Naive B cell (primary cell): ENCODE data around the gene RABGGTA. TPM values are rescaled to one million over a fixed set of nuclear protein-coding genes. Genes with fewer than 3 reads are reported as not detected.
A peak's percentile ranks its signal among the peaks of the same experiment; 100 is the strongest.

Experiments
- ATAC-seq, 2 donors: fragments of 150-1000 bp; cut with Tn5 transposase; 2 replicates each; pipeline ENCODE4 v1.10.0; 2021; ENCODE audit warnings: low read depth in 2 of 2, mild to moderate bottlenecking in 2 of 2, moderate library complexity in 2 of 2
- DNase-seq: peaks from one replicate; pipeline ENCODE4 v3.0.0; 2022
- H3K27ac Mint-ChIP-seq, 6 donors: one replicate each; pipeline ENCODE4 v1.8.0; 2020 to 2022; ENCODE audit warnings: mild to moderate bottlenecking in 6 of 6, mixed read lengths in 6 of 6, moderate library complexity in 5 of 6, inconsistent platforms in 2 of 6
- H3K27me3 Mint-ChIP-seq, 3 donors: one replicate each; pipeline ENCODE4 v1.8.0; 2021 to 2022; ENCODE audit warnings: mixed read lengths in 3 of 3, mild to moderate bottlenecking in 1 of 3
- H3K36me3 Mint-ChIP-seq, 2 donors: one replicate each; pipeline ENCODE4 v1.8.0; 2020 to 2022; ENCODE audit warnings: mixed read lengths in 2 of 2, inconsistent platforms in 1 of 2, mild to moderate bottlenecking in 1 of 2
- H3K4me1 Mint-ChIP-seq, 3 donors: one replicate each; pipeline ENCODE4 v1.8.0; 2020 to 2022; ENCODE audit warnings: mixed read lengths in 3 of 3, inconsistent platforms in 1 of 3, mild to moderate bottlenecking in 1 of 3, moderate library complexity in 1 of 3
- H3K4me3 Mint-ChIP-seq, 8 donors: one replicate each; pipeline ENCODE4 v1.8.0; 2020 to 2022; ENCODE audit warnings: mild to moderate bottlenecking in 8 of 8, mixed read lengths in 8 of 8, moderate library complexity in 8 of 8, inconsistent platforms in 2 of 8
- H3K9me3 Mint-ChIP-seq, 7 donors: one replicate each; pipeline ENCODE4 v1.8.0; 2020 to 2022; ENCODE audit warnings: mixed read lengths in 7 of 7, mild to moderate bottlenecking in 5 of 7, inconsistent platforms in 2 of 7, moderate library complexity in 1 of 7
- polyA plus RNA-seq, 6 donors: library from polyadenylated mRNA; unstranded; fragments of 300-500 nt; fragmentation: Illumina TruSeq; gene quantifications; one replicate each; pipeline ENCODE4 v1.2.3, GENCODE V29; 2021; ENCODE audit warnings: low read depth in 6 of 6

The RABGGTA gene
- polyA plus RNA-seq, 6 donors from 2014 or later: 22.2 to 36.2 (median 22.8) TPM

DNA sequence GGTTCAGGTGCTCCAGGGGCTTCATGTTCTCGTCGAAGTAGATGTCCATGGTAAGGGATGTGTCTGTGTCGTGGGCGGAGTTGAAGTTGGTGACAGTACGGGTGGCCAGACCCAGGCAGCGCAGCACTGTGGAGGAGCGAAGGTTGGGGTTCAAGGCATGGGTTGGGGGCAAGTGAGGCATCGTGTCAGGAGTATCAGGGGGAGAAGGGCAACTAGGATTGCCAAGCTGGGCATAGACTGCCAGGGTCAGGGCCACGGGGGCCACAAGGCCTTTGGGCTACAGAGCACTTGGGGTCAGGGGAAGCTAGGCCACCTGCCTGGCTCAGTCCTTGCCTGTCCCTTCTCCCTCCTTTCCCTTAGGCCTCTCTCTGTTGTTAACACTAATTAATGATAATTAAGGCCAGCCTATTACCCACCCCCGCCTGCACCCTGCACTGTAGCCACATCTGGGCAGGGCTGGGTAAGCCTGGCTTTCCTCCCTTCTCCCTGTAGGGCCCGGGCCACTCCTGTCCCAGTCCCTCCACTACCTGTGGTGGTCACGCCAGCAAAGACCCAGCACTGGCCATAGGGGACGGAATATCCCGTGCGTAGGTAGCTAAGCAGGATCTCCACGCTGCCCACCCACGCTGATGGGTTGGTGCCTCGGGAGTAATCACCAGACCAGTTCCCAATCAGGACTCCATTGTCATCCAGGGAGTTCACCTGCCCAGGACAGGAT lies 12.7 kb downstream of the RABGGTA start:
- H3K27me3 Mint-ChIP-seq: no peaks in the 10 kb centered on the region
- no peak overlapping the region for H3K4me3 Mint-ChIP-seq
- no peak for DNase-seq
- no peak for ATAC-seq
- peaks cover 0 to 7% of the 10 kb centered on the region in 2 donors for H3K36me3 Mint-ChIP-seq
- no peaks in the 10 kb centered on the region for H3K9me3 Mint-ChIP-seq
- peak overlapping the region in 1 of 6 donors; percentile 39 for H3K27ac Mint-ChIP-seq
- no peaks in the 10 kb centered on the region for H3K4me1 Mint-ChIP-seq

GRCh38 chr14:24258119-24258518 lies 13.3 kb downstream of the RABGGTA start:
- H3K27ac Mint-ChIP-seq: peak overlapping the region in 1 of 6 donors; percentile 39
- no peak overlapping the region for H3K4me3 Mint-ChIP-seq
- no peaks in the 10 kb centered on the region for H3K27me3 Mint-ChIP-seq
- DNase-seq (no peak), ATAC-seq (no peak)
- no peaks in the 10 kb centered on the region for H3K4me1 Mint-ChIP-seq
- H3K9me3 Mint-ChIP-seq: no peaks in the 10 kb centered on the region
- H3K36me3 Mint-ChIP-seq: peaks cover 0 to 7% of the 10 kb centered on the region in 2 donors

GRCh38 chr14:24256960-24257359 lies 14.4 kb downstream of the RABGGTA start:
- no peak for DNase-seq
- H3K27ac Mint-ChIP-seq: no peak overlapping the region
- no peak for ATAC-seq
- no peaks in the 10 kb centered on the region for H3K4me1 Mint-ChIP-seq
- H3K27me3 Mint-ChIP-seq: no peaks in the 10 kb centered on the region
- peaks cover 0 to 7% of the 10 kb centered on the region in 2 donors for H3K36me3 Mint-ChIP-seq
- H3K4me3 Mint-ChIP-seq: peak overlapping the region in 1 of 8 donors; percentile 80
- no peaks in the 10 kb centered on the region for H3K9me3 Mint-ChIP-seq

DNA sequence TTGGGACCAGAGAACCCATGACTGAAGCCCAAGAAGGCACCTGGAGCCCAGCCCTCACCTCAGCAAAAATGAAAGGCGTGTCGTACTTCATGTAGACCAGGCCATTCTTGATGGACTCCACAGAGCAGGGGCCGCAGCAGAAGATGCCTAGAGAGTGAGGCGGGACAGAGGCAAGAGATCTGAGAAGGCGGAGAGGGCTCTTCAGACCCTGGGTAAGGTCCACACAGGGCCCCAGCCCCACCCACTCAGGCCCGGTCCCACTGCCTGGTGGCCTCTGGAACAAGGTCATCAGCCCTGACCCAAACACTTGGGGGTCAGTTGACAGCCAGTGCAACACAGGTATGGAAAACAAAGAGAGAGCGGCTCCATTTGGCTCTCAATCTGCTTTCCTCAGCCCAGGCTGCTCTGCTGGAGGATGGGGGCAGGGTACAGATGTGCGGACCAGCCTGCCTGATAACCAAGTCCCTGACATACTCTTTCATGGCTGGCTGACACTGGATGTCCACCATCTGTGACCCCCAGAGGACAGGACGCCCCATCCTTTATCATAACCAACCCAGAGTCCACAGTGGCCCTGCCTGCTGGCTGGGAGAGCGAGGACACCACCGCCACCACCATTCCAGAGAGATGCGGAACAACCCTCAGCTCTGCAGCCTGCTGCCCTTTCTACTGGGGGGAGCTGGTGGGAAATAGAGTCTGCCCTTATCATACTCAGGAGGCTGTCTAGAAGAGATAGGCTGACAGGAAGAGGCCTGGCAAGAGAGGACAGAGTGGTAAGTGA lies 15.3 kb downstream of the RABGGTA start:
- ATAC-seq (no peak), DNase-seq (no peak)
- Mint-ChIP-seq H3K9me3 (no peaks in the 10 kb centered on the region), H3K36me3 (peaks cover 0 to 4% of the 10 kb centered on the region in 2 donors), H3K27me3 (no peaks in the 10 kb centered on the region), H3K4me3 (no peak overlapping the region), H3K4me1 (no peaks in the 10 kb centered on the region), H3K27ac (no peak overlapping the region)

DNA sequence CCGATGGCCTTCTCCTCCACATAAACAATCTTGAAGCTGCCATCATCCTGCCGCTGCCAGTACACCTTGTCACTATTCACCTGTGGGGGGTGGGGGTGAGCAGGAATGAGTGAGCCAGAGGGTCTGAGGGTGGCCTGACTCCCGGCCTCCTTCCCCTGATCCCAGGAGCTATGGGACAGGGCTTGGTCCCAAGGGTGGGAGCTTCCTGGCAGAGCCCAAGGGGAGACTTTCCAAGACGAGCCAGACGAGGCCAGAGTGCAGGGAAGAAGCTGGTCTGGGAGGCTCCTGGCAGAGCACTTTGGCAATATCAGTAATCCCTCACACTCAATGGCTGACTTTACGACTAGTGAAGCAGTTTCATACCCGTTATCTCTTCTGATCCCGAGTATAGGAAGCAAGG lies 16.0 kb downstream of the RABGGTA start:
- Mint-ChIP-seq H3K36me3 (no peaks in the 10 kb centered on the region), H3K27me3 (no peaks in the 10 kb centered on the region), H3K27ac (peak overlapping the region in 1 of 6 donors; percentile 75), H3K4me1 (peaks cover 0 to 6% (median 0%) of the 10 kb centered on the region in 3 donors), H3K4me3 (no peak overlapping the region), H3K9me3 (no peaks in the 10 kb centered on the region)
- ATAC-seq (no peak), DNase-seq (no peak)

GRCh38 chr14:24254630-24255392 lies 16.6 kb downstream of the RABGGTA start:
- H3K4me1 Mint-ChIP-seq: peaks cover 0 to 9% (median 0%) of the 10 kb centered on the region in 3 donors
- H3K4me3 Mint-ChIP-seq: no peak overlapping the region
- DNase-seq (no peak), ATAC-seq (no peak)
- no peaks in the 10 kb centered on the region for H3K9me3 Mint-ChIP-seq
- peak overlapping the region in 2 of 6 donors; percentile 47 to 75 for H3K27ac Mint-ChIP-seq
- H3K36me3 Mint-ChIP-seq: no peaks in the 10 kb centered on the region
- H3K27me3 Mint-ChIP-seq: no peaks in the 10 kb centered on the region

GRCh38 chr14:24253936-24254335 lies 17.5 kb downstream of the RABGGTA start:
- Mint-ChIP-seq H3K36me3 (no peaks in the 10 kb centered on the region), H3K4me1 (peaks cover 0 to 9% (median 0%) of the 10 kb centered on the region in 3 donors), H3K27ac (peak overlapping the region in 1 of 6 donors; percentile 91), H3K4me3 (no peak overlapping the region), H3K9me3 (no peaks in the 10 kb centered on the region), H3K27me3 (no peaks in the 10 kb centered on the region)
- DNase-seq (no peak), ATAC-seq (no peak)

- H3K27ac Mint-ChIP-seq: peak overlapping the region in 1 of 6 donors; percentile 90
- DNase-seq: no peak
- no peak for ATAC-seq
- H3K4me3 Mint-ChIP-seq: no peak overlapping the region
- no peaks in the 10 kb centered on the region for H3K36me3 Mint-ChIP-seq
- H3K4me1 Mint-ChIP-seq: peaks cover 3 to 13% (median 3%) of the 10 kb centered on the region in 3 donors
- no peaks in the 10 kb centered on the region for H3K9me3 Mint-ChIP-seq
- no peaks in the 10 kb centered on the region for H3K27me3 Mint-ChIP-seq
Observed at GRCh38 chr14:24252289-24253124, 18.9 kb downstream of the RABGGTA start.

DNA sequence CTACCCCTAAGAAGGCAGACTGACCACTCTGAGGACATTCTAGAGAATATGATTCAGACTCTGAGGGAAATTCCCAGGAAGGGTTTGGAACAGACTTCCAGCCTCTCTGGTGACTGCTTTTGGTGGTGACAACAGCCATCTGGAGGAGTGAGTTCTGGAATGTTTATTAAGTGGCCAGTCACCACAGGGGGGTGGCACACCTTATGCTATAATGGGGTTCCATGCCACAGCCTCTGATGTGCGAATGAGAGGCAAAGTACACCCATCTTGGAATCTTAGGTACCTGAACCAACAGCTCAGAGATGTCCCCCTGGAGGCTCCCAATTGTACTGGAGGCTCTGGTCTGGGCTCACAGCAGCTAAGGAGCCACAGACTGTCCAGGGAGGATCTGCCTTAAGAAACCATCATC lies 19.5 kb downstream of the RABGGTA start:
- H3K36me3 Mint-ChIP-seq: no peaks in the 10 kb centered on the region
- no peaks in the 10 kb centered on the region for H3K9me3 Mint-ChIP-seq
- H3K4me1 Mint-ChIP-seq: peaks cover 7 to 19% (median 9%) of the 10 kb centered on the region in 3 donors
- no peaks in the 10 kb centered on the region for H3K27me3 Mint-ChIP-seq
- DNase-seq (no peak), ATAC-seq (no peak)
- H3K27ac Mint-ChIP-seq: peak overlapping the region in 1 of 6 donors; percentile 18
- no peak overlapping the region for H3K4me3 Mint-ChIP-seq

GRCh38 chr14:24250354-24250753 lies 21.0 kb downstream of the RABGGTA start:
- ATAC-seq (no peak), DNase-seq (no peak)
- Mint-ChIP-seq H3K27ac (no peak overlapping the region), H3K9me3 (no peaks in the 10 kb centered on the region), H3K36me3 (no peaks in the 10 kb centered on the region), H3K4me3 (no peak overlapping the region), H3K4me1 (peaks cover 10 to 23% (median 13%) of the 10 kb centered on the region in 3 donors), H3K27me3 (no peaks in the 10 kb centered on the region)

DNA sequence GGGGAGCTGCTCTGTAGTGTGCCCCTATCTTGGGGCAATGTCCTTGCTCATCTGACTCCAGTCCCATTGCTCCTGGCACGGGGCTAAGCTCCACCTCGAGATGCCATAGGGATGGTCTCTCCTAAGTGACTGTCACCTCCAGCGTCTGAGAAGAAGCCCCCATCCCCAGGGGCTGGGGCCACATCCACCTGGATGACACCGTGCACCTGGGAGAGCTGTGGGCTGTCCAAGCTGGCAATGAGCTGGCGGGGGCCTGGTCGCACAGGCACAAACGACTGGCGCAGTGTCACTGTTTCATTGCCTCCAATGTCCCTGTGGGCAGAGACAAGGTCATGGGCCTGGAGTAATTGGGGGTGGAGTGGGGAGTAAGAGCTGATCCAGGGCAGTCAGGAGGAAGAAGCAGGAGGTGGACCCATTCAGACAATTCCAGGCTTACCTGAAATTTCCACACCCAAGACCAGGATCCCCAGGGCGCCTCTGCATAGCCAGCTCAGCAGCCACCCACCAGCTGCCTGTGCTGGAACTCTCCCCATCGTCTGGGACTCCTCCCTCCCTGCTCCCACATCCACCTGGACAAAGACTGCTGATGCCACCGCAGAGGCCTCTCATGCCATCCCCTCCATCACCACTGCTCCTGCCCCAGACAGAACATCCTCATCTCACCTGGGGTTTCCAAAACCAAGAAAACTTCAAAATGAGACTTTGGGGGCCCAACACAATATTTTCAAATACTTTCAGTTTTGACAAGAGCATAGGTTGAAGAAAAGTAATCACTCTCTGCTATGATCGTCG lies 22.0 kb downstream of the RABGGTA start:
- H3K4me3 Mint-ChIP-seq: peak overlapping the region in 2 of 8 donors; percentile 5 to 35
- H3K36me3 Mint-ChIP-seq: no peaks in the 10 kb centered on the region
- ATAC-seq: no peak
- H3K27ac Mint-ChIP-seq: peak overlapping the region in 3 of 6 donors; percentile 38 to 81 (median 72)
- peaks cover 14 to 28% (median 15%) of the 10 kb centered on the region in 3 donors for H3K4me1 Mint-ChIP-seq
- no peaks in the 10 kb centered on the region for H3K9me3 Mint-ChIP-seq
- H3K27me3 Mint-ChIP-seq: no peaks in the 10 kb centered on the region
- DNase-seq: no peak

- Mint-ChIP-seq H3K27me3 (no peaks in the 10 kb centered on the region), H3K9me3 (no peaks in the 10 kb centered on the region), H3K36me3 (no peaks in the 10 kb centered on the region), H3K27ac (peak overlapping the region; percentile 62 to 94 (median 84)), H3K4me3 (peak overlapping the region in 4 of 8 donors; percentile 9 to 63 (median 24)), H3K4me1 (peaks cover 19 to 45% (median 31%) of the 10 kb centered on the region in 3 donors)
- ATAC-seq: no peak
- DNase-seq: no peak
Observed at GRCh38 chr14:24247422-24247821, 24.0 kb downstream of the RABGGTA start.
